ENCODE measurements around the gene TEKT3.

The TEKT3 gene

DNA sequence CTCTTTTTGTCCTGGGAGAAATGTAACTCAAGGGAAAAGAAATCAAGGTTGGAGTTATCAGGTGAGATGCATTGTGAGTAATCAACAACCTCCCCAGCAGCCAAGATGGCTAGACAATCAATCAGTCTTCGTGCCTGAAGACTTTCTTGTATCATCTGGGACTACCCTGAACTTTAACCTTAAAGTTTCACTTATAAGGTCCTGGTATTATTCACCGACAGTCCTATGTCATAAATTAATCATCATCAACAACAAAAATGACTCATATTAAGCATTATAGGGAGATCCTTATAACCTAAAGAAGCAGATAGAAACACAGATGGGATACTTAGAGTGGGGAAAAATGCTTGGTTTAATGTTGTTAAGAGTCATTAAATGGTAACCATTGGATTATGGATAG is 7.7 kb upstream of the TEKT3 start:
- no peak for DNase-seq

DNA sequence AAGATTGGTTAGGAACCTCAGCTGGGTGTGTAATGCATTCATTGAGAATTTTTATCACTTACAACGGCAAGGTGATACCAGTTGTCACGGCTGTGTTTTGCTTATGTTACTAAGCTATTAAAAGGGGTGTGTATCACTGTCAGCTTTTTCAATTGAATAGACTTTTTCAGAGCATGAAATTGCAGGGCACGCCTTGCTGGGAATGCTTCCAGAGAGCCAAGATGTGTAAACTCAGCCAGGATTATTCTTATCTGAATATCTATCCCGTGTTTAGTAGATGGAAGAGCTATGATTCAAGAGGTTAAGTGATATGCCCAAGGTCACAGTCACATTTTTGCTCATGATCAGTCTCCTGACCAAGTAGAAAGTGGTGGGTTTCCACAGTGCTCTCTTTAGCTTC is 6.6 kb upstream of the TEKT3 start:
- DNase-seq = no peak

DNA sequence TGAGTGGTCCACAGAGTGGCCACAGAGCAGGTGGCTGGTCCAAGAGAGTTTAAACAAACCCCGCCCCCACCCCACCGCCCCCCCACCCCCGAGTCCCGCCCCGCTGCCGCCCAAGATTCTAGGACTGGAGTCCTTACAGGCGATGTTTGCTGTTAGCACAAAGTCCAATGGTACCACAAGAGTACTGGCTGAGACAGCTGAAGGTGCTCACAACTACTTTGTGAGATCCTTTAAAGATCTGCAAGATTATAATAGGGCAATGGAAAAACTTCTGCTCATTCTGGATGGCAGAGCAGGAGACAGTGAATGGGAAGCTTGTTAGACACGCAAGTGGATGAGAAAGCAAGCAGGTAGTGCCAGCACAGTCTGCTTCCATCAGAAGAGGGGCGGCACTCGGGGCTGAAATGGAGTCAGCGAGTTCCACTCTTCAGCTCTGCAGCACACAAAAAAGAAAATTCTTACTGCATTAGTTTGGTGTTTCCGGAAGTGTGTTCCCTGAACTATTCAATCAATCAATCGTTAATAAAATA is 4.7 kb upstream of the TEKT3 start:
- DNase-seq = no peak

DNA sequence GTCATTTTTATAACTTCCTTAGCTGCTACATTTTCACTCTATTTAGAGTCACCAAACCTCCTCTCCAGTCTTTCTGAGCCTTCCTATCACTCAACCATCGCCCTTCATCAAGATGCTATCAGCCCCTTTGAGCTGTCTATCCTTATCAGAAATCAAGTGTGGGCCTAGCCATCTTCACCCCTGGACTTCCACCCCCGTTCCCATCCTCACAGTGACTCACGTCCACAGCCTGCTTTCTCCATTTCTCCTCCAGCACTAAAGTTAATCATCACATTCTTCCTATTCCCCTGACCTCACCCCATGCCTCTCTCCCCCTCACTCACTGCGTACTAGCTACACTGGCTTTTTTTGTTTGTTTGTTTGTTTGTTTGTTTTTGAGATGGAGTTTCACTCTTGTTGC is 2.4 kb upstream of the TEKT3 start:
- no peak for DNase-seq

DNA sequence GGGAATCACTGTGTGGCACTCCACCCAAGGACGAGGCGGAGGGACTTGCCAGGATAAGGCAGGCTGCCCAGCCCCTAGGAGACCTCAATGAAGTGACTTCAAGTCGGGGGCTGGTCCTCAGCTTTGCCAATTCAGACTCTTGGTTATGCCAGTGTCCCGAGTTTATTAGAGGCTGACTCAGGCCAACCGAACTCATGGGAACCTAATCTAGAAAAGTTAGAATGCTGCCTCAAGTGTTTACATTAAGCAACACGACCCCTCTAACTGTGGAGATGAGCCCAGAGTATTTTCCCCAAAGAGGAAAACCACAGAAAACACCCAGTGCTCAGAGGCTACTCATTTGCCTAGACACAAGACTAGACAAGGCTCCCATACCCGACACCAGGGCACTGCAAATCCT is 1.1 kb upstream of the TEKT3 start:
- DNase-seq = no peak

DNA sequence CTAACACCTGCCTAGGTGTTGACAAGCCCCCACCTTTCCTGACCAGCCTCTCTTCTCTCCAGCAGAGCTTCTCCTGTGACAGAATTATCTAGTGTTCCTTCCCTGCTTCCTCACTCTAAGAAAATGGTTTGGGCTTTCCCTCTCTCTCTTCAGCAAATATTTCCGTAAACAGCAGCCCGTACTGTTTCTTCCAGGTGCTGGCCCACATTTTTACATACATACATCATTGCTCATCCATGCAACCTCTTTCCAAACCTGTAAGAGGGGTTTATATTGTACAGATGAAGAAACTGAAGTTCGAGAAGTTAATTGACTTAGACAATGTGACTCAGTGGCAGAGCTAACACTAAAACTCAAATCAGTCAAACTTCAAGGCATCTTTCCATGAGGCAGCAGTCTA is 569 bp upstream of the TEKT3 start:
- no peak for DNase-seq

DNA sequence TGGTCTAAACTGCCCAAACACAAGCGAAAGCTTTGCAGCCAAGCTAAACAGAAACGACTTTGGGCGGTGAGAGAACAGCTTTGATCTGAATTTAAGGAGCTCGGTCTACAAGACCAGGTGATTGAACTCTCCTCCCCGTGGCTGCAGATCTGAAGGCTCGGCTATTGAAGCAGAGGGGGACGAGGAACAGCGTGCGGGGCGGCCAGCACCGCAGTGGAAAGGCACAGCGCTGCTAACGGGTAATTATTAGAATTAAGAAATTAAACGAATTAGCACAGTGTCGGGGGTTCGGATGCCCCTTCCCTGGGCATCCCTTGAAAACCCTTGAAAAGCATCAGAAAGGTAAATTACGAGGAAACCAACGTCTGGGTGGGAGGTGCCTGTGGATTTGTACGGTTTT is 431 bp downstream of the TEKT3 start:
- no peak for DNase-seq

DNA sequence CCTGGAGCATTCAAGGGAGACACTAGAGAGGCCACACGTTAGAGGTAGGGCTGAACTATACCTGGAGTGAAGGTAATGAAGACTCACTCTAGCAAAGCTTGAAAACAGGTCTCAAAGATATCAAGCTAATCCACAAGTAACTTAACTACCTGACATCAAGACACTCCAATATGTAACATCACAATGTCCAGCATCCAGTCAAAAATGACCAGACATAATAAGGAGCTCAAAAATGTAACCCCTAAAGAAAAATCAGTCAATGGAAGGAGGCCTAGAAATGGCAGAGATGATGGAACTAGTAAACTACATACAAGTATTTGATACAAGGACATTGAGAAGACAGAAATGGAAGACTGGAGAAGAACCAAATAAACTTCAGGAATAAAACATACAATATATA is 6.0 kb downstream of the TEKT3 start:
- DNase-seq = no peak

DNA sequence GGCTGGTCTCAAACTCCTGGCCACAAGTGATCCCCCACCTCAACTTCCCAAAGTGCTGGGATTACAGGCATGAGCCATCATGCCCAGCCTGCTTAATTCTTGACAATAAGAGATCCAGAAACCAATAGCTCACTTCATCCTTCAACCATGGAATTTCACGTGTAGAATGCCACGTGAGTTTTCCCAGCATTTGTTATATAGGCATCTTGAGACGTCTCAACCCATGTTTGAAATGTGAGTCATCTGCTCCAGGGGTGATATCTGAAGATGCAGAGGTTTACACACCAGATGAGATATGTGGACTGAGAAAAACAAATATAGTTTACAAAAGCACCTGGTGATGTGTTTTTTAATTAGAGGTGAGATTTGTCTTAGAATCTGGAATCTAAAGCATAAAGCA is 7.1 kb downstream of the TEKT3 start:
- no peak for DNase-seq

DNA sequence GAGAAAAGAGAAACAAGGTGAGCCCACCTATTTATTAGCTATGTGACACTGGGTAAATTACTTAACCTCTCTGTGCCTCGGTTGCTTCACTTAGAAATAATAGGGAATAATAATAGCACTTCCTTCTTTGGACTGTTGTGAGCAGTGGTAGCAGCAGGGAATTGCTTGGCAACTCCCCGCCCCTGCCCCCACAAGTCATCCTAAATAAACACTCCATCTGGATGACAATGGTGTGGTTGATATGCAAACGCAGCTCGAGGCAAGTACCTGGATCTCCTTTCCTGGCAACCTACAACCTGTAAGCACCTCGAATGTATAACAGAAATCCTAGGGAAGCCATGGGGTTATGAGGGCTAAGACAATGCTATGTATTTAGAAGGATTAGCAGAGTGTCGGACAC is 9.1 kb downstream of the TEKT3 start:
- no peak for DNase-seq

DNA sequence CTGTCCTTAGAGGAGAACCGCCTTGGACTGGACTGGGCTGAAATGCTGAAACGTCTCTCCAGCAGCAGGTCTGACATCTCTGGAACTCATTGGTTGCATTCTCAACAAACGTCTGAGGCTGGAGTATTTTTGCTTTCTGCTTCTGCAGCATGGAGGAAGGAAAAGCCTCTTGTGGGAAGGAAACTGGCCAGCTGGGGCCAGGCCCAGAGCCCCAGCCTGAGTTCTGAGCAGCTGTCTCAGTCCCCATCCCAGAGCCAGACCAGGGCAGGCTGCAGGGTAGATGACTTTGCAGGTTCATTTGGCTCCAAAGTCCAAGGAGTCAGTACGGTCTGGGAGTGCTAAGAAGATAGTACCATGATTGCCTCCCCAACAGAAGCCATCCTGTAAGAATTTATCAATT is 18.3 kb downstream of the TEKT3 start:
- no peak for DNase-seq

DNA sequence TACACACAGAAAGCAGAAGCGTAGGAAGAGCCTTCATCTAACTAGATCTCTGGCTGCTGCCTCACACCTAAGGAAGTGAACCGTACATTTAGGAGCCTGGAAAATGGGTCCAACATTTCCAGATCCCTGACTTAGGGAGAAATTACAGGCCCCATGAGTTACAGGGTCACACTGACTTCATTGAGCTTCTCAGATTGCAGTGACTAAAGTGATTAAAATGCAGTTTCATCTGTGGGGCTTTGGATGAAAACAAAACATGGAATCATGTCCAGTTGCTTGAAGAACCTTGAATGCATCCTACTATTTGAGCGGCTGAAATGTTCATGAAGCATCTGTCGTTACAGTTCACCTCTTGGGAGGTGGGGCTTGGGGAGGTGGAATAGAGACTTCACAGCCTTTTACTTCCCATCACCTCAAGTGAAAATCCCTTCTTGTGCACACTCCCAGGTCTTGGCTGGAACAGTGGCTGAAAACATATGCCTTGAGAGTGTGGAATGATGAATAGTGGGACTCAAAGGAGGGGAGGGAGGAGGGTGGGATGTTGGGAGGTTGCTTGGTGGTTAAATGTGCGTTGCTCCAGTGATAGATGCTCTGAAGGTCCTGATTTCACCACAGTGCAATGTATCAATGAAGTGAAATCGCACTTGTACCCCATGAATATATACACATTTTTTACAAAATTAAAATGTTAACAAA is 19.7 kb downstream of the TEKT3 start:
- no peak for DNase-seq

DNA sequence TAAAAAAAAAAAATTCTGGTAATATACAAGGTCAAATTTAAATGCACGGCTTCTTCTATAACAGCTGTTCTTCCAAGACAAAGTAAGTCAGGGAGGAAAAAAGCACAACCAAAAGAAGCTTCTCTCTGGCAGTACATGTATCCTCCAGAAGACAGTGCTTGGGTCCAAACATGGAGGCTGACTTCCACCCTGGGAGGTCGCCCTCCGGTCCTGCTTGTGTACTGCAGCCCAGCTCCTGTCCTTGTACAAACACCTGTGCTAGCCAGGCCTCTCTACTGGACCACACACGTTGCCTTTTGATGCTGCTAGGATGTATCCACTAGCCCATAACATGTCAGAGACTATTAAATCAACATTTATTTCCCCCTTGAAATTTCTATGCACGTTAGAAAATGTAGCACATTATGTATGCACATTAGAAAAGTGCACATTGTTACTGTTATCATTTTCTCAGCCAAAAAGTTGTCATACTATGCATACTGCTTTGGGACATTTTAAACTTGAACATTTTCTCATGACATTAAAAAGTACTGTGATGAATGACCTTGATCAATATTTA is 21.9 kb downstream of the TEKT3 start:
- DNase-seq = no peak

DNA sequence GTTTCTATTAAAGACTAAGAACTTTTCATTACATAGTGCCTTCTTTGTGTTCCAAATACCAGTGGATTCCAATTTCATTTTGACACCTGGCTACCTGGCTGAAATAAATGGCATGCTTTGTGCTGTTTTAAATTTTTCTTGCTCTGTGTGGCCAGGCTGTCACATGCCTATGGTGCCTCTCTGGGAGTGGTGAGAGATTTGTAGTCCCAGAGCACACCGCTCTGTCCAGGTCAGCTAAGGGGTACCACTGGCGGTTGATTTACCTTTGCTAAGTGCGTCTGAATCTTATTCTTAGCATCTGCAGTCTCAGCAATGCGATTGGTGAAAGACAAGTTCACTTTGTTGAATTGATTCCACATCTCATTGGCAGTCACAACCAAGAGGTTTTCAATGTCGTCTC is 29.4 kb downstream of the TEKT3 start:
- DNase-seq = no peak

DNA sequence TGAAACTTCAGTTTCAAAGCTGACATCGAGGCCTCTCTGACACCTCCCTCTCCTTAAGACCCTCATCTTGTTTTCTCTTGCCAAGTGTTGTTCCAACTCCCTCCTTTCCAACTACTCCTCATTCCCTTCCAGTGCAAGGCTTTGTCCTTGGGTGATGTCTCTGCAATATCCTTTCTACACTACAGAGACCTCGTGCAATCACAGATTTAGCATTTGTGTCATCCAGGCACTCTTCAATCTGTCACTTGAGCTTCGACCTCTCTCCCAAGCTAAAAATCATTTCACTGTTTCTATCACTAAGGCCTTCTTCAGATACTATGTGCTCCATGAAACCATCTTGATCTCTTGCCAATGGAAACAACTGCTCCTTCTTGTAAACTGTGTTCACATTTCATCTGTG is 31.6 kb downstream of the TEKT3 start:
- DNase-seq = no peak

DNA sequence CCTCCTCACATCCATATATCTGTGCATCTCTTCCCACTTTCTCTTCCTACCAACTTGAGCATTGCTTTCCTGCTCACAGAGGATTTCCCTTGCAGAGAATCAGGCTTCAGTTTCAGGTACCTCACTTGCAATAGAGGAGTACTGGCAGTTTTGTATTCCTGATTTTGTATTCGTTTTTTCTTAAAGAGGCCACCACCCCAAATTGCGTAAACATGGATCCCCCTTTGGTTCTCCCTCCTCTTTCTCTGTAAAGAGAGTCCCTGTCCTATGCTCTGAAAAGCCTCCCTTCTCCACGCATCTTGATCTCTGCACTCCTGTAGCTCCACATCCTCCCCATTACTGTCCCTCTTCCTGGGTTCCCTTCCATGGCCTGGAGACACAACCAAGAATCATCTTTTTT is 32.2 kb downstream of the TEKT3 start:
- no peak for DNase-seq

DNA sequence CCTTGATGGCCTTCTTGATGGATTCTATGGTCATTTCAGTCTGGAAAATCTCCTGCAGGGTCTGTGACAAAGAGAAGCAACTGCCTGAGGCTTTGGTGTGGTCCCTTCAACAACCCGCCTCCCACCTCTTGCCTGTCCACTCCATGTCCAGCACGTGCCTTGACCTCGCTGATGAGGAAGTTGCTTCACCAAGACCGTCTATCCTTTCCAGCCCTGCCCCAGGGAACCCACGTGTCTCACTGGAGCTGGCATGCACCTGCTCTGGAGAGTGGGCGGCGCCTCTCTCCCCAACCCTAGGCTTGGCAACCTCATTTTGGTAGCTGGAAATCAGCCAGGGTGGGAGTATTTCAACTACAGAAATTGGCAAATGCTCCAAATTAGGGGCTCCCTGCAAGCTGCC is 32.6 kb downstream of the TEKT3 start:
- DNase-seq = no peak

DNA sequence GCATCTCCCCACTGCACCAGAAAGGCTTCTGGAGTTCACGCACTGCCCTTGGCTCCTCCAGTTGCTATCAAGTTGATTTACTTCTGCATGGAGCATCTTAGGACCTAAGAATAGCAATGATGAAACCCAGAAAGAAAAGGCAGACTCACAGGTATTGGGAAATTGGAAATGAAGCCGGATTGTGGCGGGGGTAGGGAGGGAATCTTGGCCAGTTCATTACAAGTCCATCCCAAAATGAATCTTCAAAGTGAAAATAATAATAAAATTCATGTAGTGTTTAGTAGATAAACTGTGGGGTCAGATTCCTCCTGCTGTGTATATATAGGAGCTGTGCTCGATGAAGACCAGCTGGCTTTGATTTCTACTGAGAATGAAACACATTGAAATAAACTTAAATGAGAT is 33.7 kb downstream of the TEKT3 start:
- DNase-seq = no peak

DNA sequence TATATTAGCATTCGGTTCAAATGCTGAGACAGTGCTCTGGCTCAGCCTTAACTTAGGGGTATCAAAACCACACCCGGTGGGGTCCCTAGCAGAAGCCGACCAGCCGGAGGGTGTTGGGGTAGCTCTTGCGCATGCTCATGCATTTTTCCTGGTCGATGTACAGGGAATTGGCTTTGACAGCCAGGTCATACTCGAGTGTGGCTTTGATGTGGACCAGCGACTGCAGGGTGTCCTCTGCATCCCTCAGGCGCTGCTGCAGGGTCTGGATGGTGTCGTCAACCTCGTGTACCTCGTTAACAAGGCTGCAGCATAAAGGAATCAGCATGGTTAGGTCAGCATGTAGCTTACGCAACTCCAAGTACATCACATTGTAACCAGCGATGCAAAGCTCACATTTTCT is 37.5 kb downstream of the TEKT3 start:
- no peak for DNase-seq

DNA sequence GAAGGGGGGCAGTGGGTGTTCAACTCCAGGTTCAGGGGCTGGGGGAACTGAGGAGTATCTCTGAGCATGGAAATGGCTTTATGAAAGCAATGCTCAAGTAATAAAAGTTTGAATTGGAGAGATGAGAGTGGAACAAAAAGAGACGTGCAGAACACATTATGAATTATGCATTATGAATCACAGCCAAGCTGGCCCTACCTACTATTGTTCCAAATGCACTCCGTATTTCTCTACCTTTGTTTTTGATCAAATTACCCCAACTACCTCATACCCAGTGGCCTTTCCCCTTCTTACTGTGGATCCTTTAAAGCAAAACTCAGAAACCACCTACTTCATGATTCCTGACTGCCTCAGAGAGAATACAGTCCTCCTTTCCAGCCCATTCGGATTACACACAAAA is 38.1 kb downstream of the TEKT3 start:
- DNase-seq = no peak

DNA sequence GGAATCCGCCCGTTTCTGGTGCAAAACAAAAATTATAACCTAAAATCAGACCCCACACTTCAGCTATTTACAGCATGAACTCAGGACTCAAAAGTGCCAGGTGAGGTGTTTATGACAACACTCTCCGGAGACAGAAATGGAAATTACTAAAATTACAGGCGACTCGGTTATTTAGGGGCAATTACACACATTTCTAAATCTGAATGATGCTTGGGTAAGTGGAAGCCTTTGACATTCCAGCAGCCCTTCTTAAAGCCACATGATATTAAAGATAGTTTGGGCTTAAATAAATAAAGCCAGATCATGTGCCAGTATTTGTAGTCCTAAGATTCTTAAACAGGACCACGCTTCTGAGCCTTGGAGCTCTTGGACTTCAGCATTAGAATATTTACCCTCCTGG is 39.6 kb downstream of the TEKT3 start:
- DNase-seq = no peak

DNA sequence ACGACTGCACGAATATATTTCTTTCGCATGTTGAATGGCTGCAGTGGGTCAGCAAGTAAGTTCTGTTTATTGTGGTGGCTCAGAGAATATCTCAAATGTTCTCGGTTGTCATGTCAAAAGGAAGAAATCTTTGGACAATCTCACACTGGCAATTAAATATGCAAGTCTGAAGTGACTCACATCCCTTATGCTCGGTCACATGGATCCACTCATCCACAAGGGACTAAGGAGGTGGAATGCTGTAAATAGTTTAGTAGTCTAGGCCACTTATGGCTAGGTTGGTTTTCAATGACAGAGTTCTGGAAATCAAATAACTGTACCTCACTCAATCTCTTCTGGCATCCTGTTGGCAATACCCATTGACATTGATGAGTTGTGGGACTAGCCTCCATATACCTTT is 43.2 kb downstream of the TEKT3 start:
- no peak for DNase-seq

DNA sequence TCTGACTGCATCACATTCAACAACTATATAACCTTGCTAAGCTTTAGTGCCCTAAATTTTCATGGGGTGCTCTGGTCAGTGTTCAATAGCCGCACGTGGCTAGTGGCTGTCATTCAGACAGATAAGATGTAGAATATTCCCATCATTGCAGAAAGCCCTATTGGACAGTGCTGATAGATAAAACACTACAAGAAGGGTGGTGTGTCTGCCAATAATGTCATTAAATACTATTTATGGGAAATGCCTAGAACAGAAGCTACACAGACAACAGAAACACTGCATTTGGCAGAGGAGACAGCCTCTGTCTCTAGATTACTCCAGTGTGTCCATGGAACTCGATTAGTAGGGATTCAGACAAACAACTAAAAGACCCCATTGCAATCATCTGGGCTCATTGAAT is 47.8 kb downstream of the TEKT3 start:
- DNase-seq = no peak

DNA sequence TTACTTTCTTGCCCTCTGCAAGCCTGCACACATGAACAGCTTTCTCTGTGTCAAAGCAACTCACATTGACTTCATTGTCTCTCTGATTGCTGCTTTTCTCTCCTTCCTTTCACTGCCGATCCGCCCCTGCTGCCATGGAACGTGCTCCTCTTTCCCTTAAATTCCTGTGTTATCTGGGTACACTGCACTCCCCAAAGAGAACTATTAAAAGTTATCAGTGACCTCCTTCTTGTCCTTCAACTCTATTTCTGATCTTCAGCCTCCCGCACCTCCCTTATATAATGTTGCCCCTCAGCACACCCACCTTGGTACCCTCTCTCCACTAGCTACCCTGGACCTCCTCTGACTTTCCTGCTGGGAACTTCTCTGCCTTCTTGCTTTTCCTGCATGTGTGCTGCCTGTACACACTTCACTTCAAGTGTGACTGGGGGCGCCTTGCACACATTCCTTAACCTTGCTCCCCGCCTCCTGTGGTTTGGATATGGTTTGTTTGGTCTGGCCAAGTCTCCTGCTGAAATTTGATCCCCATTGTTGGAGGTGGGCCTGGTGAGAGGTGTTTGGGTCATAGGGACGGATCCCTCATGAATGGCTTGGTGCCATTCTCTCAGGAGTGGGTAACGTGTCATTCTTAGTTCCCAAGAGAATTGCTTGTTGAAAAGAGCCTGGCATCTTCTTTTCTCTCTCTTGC is 49.6 kb downstream of the TEKT3 start:
- no peak for DNase-seq

DNA sequence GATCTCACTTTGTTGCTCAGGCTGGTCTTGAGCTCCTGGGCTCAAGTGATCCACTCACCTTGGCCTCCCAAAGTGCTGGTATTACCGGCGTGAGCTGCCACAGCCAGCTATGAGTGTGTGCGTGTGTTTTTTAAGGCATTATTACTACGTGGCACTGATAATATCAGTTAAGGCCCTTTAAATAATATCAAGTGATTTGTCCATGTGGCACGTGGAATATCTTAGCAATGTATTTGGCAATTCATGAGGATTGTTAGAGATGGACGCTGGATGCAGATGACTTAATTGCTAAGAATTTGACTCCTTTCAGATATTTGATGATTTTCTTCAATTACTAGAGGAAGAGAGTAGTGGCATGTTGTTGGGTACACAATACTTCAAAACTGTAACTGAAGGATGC is 50.8 kb downstream of the TEKT3 start:
- no peak for DNase-seq
